Right cardiac atrium (tissue), 5 donors: ENCODE measurements around the gene DEFB131B. TPM values are rescaled to one million over a fixed set of nuclear protein-coding genes. Genes with fewer than 3 reads are reported as not detected.

ENCODE experiments used
- ATAC-seq, 2 donors: fragments of 200-7000 bp; cut with Tn5 transposase; one replicate each; pipeline versions ENCODE4 v1.8.0 to v1.9.1; 2020; ENCODE audit warnings: moderate library complexity in 2 of 2, mild to moderate bottlenecking in 1 of 2
- DNase-seq, 3 donors: peaks; one replicate each; pipeline ENCODE4 v3.0.0-alpha.2; 2020
- H3K27ac ChIP-seq: one replicate; pipeline ENCODE4 v1.5.1; 2013; ENCODE audit warnings: mild to moderate bottlenecking, low read length, control low read depth, moderate library complexity
- H3K27me3 ChIP-seq: one replicate; pipeline ENCODE4 v1.6.1; 2013; ENCODE audit not compliant: control insufficient read depth, insufficient read depth
- H3K4me1 ChIP-seq: one replicate; pipeline ENCODE4 v1.6.1; 2013; ENCODE audit warnings: low read length; ENCODE audit not compliant: control insufficient read depth, insufficient read depth
- H3K4me3 ChIP-seq: one replicate; pipeline ENCODE4 v1.5.1; 2013; ENCODE audit warnings: low read length, control low read depth
- H3K9me3 ChIP-seq: one replicate; pipeline ENCODE4 v1.6.1; 2013; ENCODE audit warnings: low read length; ENCODE audit not compliant: control insufficient read depth
- WGBS: extraction: QIAGEN DNeasy Blood & Tissue Kit; methylation state at CpG from one replicate; pipeline ENCODE4 v1.1.7; 2013; 5-methylcytosine and 5-hydroxymethylcytosine counted together
- intact Hi-C, 4 donors: fragments of 100-400 bp; cut with DNase I; formaldehyde crosslinking; loops; one replicate each; pipeline versions ENCODE4 v1.11.0 to v1.14.0; 2022 to 2023
- polyA plus RNA-seq: library from polyadenylated mRNA; stranded (reverse); fragments of 200-250 nt; gene quantifications from one replicate; pipeline ENCODE4 v1.2.3, GENCODE V29; 2013
- total RNA-seq, 4 donors: library from RNA; stranded (reverse); fragmentation: NEBNext Ultra II Directional; extraction: Animal tissue kit (Norgen Biotek cat#: 25700); gene quantifications; one replicate each; pipeline ENCODE4 v1.2.1, GENCODE V29; 2021
- donor health status: healthy with polysubstance abuse.
- donor health status: DM: no; HTN: yes; CAD: no.
- donor health status: DM: no; HTN: no; CAD: no.
- donor health status: DM: no; HTN: yes; CAD: no; lungs with severe emphysema.
- donor health status: DM: yes; HTN: yes; CAD: no.

Gene DEFB131B
- total and polyA plus RNA-seq, 5 donors, result not detected

GRCh38 chr11:71931245-71931602 lies 53.0 kb downstream of the DEFB131B start:
- H3K9me3 ChIP-seq, result no peaks in the 10 kb centered on the region
- H3K27ac ChIP-seq, result no peak overlapping the region
- ATAC-seq (no peak), DNase-seq (no peak)
- H3K4me1 ChIP-seq, result peaks cover 8% of the 10 kb centered on the region
- H3K27me3 ChIP-seq, result no peaks in the 10 kb centered on the region
- intact Hi-C loops, result no loop called here
- no peak overlapping the region for H3K4me3 ChIP-seq
- WGBS, result 54% methylated on average over 2 of the region's 2 CpGs

DNA sequence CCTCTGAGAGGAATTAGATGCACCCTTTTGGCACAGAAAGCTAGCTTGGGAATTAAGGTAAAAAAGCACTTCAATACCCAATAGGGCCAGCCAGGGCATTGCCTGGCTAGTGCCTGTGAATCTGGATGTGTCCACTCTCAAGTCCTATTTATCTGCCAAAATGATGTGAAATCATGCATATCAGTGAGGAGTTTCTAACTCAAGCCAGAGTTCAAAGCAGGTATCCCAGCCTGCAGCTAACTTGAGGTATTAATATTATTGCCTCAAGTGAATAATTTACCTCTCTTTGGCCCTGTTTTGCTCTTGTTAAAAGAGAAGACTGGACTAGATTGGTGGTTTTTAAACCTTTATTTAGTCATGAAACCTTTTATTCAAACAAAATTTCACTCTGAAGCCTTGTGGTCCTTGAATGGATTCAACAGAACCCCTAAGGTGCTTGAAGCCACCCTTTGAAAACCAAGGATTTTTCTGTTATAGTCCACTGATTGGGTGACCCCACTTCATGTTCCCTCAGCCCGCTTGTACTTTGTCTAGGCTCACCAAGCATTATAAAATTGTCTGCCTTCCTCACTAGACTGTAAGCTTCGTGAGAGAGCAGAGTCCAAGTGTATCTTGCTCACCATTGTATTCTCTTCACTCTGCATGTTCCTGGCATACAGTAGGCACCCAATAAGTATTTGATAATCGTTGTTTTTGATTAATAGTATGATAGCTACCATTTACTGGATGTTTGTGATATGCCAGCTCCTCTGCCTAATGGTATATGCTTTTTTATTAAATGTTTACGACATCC lies 55.1 kb downstream of the DEFB131B start:
- Histone ChIP-seq H3K9me3 (no peaks in the 10 kb centered on the region), H3K4me1 (peaks cover 8% of the 10 kb centered on the region), H3K4me3 (no peak overlapping the region), H3K27me3 (no peaks in the 10 kb centered on the region), H3K27ac (no peak overlapping the region)
- ATAC-seq, result no peak
- 86% methylated on average over 4 of the region's 4 CpGs for WGBS
- DNase-seq, result no peak
- intact Hi-C loops, result no loop called here

Other genes with a start within 250 kb of the DEFB131B start
- gene DEFB108B, start 45.3 kb upstream of the DEFB131B start, total RNA-seq, result not detected
- gene DEFB108B, start 45.3 kb upstream of the DEFB131B start, polyA plus RNA-seq, result not detected
- gene XNDC1N, start 50.1 kb downstream of the DEFB131B start, total RNA-seq, result 1 to 10 TPM; 4.6 to 6.0 (median 5.0) TPM
- 3.1 TPM for gene XNDC1N, start 50.1 kb downstream of the DEFB131B start, polyA plus RNA-seq
- gene RNF121, start 50.6 kb downstream of the DEFB131B start, total RNA-seq, result 10 to 100 TPM; 21.8 to 26.8 (median 23.0) TPM
- 12.2 TPM for gene RNF121, start 50.6 kb downstream of the DEFB131B start, polyA plus RNA-seq
- gene IL18BP, start 120.5 kb downstream of the DEFB131B start, total RNA-seq, result 1 to 10 TPM; 2.7 to 5.3 (median 4.1) TPM
- gene IL18BP, start 120.5 kb downstream of the DEFB131B start, polyA plus RNA-seq, result 3.3 TPM
- 100 to 1,000 TPM in 3 of 4 donors, 10 to 100 TPM in 1; 75.8 to 125 (median 102) TPM for gene NUMA1, start 202.1 kb downstream of the DEFB131B start, total RNA-seq
- 104 TPM for gene NUMA1, start 202.1 kb downstream of the DEFB131B start, polyA plus RNA-seq
- gene LRRC51, start 202.4 kb downstream of the DEFB131B start, total RNA-seq, result 1 to 10 TPM; 3.8 to 5.5 (median 4.9) TPM
- 3.8 TPM for gene LRRC51, start 202.4 kb downstream of the DEFB131B start, polyA plus RNA-seq
- 10 to 100 TPM; 70.7 to 88.5 (median 80.7) TPM for gene LAMTOR1, start 224.8 kb downstream of the DEFB131B start, total RNA-seq
- 124 TPM for gene LAMTOR1, start 224.8 kb downstream of the DEFB131B start, polyA plus RNA-seq
- not detected for gene TOMT, start 227.5 kb downstream of the DEFB131B start, total RNA-seq
- not detected for gene TOMT, start 227.5 kb downstream of the DEFB131B start, polyA plus RNA-seq
- 10 to 100 TPM; 36.3 to 50.1 (median 40.0) TPM for gene ANAPC15, start 234.2 kb downstream of the DEFB131B start, total RNA-seq
- 77.7 TPM for gene ANAPC15, start 234.2 kb downstream of the DEFB131B start, polyA plus RNA-seq